Uterus (tissue), 2 donors: ENCODE results near the gene RBBP8NL.

Source experiments
- CTCF ChIP-seq, 4 experiments: fragments of 200-600 bp in 2 of 4; fragments of 450-650 bp in 2 of 4; sonication (generic) in 2 of 4; IDR thresholded peaks; one replicate each; pipeline ENCODE4 v1.5.1; 2016 to 2019; ENCODE audit warnings: antibody characterized with exemption in 4 of 4, mild to moderate bottlenecking in 2 of 4, moderate library complexity in 1 of 4
- POLR2A ChIP-seq, 2 donors: fragments of 450-650 bp; IDR thresholded peaks; one replicate each; pipeline ENCODE4 v1.6.1; 2016; ENCODE audit warnings: antibody characterized with exemption in 2 of 2, mild to moderate bottlenecking in 1 of 2, moderate library complexity in 1 of 2

DNA sequence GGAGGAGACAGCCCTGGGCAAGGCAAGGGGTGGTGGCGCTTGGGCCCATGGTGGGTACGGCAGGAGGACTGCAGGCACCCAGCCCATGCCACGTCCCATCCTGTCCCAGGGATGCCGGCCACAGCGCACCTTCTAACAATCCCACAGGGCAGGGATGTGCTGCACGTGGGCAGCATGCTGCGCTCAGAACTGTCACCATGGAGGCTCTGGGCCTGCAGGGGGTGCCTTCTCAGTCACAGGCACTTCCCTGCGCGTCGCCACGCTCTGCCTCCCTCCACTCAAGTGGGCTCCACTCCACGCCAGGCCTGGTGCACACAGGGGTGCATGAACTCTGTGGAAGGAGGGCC lies 22.6 kb downstream of the RBBP8NL start:
- TF ChIP-seq CTCF (IDR thresholded peaks at IDR 0.05): no peak
- TF ChIP-seq POLR2A (IDR thresholded peaks at IDR 0.05): no peak
